ENCODE results near the gene XPO6.

The XPO6 gene

GRCh38 chr16:28093385-28093725 lies 118.4 kb downstream of the XPO6 start:
- in situ Hi-C loops (cut with HindIII; ENCODE audit: low sequenced_read_pairs): no loop called here

- in situ Hi-C loops (cut with HindIII; ENCODE audit: low sequenced_read_pairs): no loop called here
Measured at GRCh38 chr16:28092721-28093384, 118.9 kb downstream of the XPO6 start.

GRCh38 chr16:28091656-28092055 lies 120.1 kb downstream of the XPO6 start:
- in situ Hi-C loops (cut with HindIII; ENCODE audit: low sequenced_read_pairs): no loop called here

GRCh38 chr16:28090646-28091377 lies 121.0 kb downstream of the XPO6 start:
- in situ Hi-C loops (cut with HindIII; ENCODE audit: low sequenced_read_pairs): no loop called here

- in situ Hi-C loops (cut with HindIII; ENCODE audit: low sequenced_read_pairs): no loop called here
Measured at GRCh38 chr16:28089992-28090365, 121.8 kb downstream of the XPO6 start.

GRCh38 chr16:28089205-28089991 lies 122.4 kb downstream of the XPO6 start:
- in situ Hi-C loops (cut with HindIII; ENCODE audit: low sequenced_read_pairs): no loop called here

- in situ Hi-C loops (cut with HindIII; ENCODE audit: low sequenced_read_pairs): no loop called here
Measured at GRCh38 chr16:28087675-28088300, 124.0 kb downstream of the XPO6 start.

- in situ Hi-C loops (cut with HindIII; ENCODE audit: low sequenced_read_pairs): no loop called here
Measured at GRCh38 chr16:28087140-28087660, 124.6 kb downstream of the XPO6 start.

- in situ Hi-C loops (cut with HindIII; ENCODE audit: low sequenced_read_pairs): no loop called here
Measured at GRCh38 chr16:28086186-28087139, 125.3 kb downstream of the XPO6 start.

- in situ Hi-C loops (cut with HindIII; ENCODE audit: low sequenced_read_pairs): no loop called here
Measured at GRCh38 chr16:28085389-28086171, 126.2 kb downstream of the XPO6 start.

GRCh38 chr16:28084209-28084608 lies 127.6 kb downstream of the XPO6 start:
- in situ Hi-C loops (cut with HindIII; ENCODE audit: low sequenced_read_pairs): no loop called here

- in situ Hi-C loops (cut with HindIII; ENCODE audit: low sequenced_read_pairs): no loop called here
Measured at GRCh38 chr16:28082624-28083023, 129.1 kb downstream of the XPO6 start.

GRCh38 chr16:28081391-28081968 lies 130.3 kb downstream of the XPO6 start:
- in situ Hi-C loops (cut with HindIII; ENCODE audit: low sequenced_read_pairs): no loop called here

GRCh38 chr16:28078261-28078660 lies 133.5 kb downstream of the XPO6 start:
- in situ Hi-C loops (cut with HindIII; ENCODE audit: low sequenced_read_pairs): loop anchor here (10.0 kb wide), 1 partner anchor 93 kb away; no protein-coding TSS in a partner anchor

- in situ Hi-C loops (cut with HindIII; ENCODE audit: low sequenced_read_pairs): loop anchor here (10.0 kb wide), 1 partner anchor 89 kb away; no protein-coding TSS in a partner anchor
Measured at GRCh38 chr16:28073836-28074235, 137.9 kb downstream of the XPO6 start.

- in situ Hi-C loops (cut with HindIII; ENCODE audit: low sequenced_read_pairs): loop anchor here (10.0 kb wide), 1 partner anchor 87 kb away; no protein-coding TSS in a partner anchor
Measured at GRCh38 chr16:28072087-28072486, 139.7 kb downstream of the XPO6 start.

GRCh38 chr16:28069971-28070794 lies 141.6 kb downstream of the XPO6 start:
- in situ Hi-C loops (cut with HindIII; ENCODE audit: low sequenced_read_pairs): loop anchor here (10.0 kb wide), 1 partner anchor 85 kb away; no protein-coding TSS in a partner anchor

GRCh38 chr16:28068976-28069375 lies 142.8 kb downstream of the XPO6 start:
- in situ Hi-C loops (cut with HindIII; ENCODE audit: low sequenced_read_pairs): no loop called here

All from endothelial cell of hepatic sinusoid (primary cell).